Measurements from ENCODE around the gene BRD3OS. TPM values are rescaled to one million over a fixed set of nuclear protein-coding genes. Genes with fewer than 3 reads are reported as not detected.
"Not testable (repeated sequence)": the region's sequence is repeated elsewhere in the genome, so short reads cannot be mapped to it uniquely, and the experiment has no call there.

Gene BRD3OS
- total RNA-seq, 2 experiments from 2014 or later = 15.1 to 18.0 TPM

DNA sequence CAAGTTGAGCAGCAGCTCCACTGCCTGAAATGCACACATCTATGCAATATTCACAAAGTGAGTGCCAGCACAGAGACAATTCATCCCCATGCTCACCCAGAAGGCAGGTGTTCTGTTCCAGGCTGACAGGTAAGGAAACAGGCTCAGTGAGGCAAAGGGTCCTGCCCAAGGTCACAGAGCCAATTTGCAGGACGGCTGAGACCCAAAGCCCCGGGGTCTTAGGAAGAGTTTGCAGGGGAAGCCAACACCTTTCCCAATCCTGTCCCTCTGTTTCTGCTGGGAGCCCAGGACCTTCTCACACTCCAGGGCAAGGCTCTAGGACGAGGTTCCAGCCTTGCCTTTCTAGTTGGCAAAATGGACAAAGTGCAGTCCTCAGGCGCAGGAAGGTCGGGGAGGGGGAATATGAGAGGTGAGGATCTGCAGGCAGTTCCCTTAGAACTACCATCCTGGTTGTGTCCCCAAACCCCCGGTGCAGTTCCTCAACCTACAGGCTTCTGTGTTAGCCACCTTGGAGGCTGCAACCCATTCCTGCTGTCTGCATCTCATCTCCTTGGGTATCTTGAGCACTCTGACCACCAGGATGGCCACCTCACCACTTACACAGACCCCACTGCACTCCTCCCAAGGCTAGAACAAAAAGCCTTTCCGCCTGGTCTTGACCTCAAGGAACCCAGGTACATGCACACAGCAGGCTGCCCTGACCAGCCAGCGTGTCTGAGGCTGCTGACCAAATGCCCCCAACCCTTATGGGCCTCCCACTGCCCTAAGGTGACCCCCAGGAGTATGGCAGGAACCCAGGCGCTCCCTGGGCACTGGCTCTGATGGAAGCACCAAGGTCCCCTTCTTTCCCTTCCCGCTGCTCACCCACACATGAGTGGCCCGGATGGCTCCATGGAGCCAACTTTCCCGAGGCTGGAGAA, 44.5 kb downstream of the BRD3OS start:
- Mint-ChIP-seq H3K36me3 (ENCODE audit: low read depth) (no peaks in the 10 kb centered on the region), H3K27ac (no peak overlapping the region)

DNA sequence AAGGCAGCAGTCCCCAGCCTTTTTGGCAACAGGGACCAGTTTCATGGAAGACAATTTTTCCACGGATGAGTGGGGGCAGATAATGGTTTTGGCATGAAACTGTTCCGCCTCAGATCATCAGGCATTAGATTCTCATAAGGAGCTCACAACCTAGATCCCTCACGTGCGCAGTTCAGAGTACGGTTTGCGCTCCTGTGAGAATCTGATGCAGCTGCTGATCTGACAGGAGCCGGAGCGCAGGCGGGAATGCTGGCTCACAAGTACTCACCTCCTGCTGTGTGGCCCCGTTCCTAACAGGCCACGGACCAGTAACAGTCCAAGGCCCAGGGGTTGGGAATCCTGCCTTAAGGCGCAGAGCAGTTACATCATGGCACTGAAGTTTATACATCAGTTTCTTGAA, 45.9 kb downstream of the BRD3OS start:
- H3K36me3 Mint-ChIP-seq (ENCODE audit: low read depth) = no peaks in the 10 kb centered on the region
- no peaks in the 10 kb centered on the region for H3K9me3 Mint-ChIP-seq (ENCODE audit: low read depth)
- intact Hi-C loops (cut with DNase I, micrococcal nuclease) = no loop called here
- ATAC-seq = no peak
- peaks cover 8% of the 10 kb centered on the region for H3K4me1 Mint-ChIP-seq
- ChIA-PET CTCF (no interaction called here), POLR2A (no interaction called here)
- H3K27ac Mint-ChIP-seq = no peak overlapping the region
- peaks cover 17% of the 10 kb centered on the region for H3K27me3 Mint-ChIP-seq
- no peak overlapping the region for H3K4me3 Mint-ChIP-seq
- DNase-seq = no peak

More for the DNA sequence above, 44.5 kb downstream of the BRD3OS start:
- ChIA-PET CTCF (interaction anchor here (0.8 to 1.2 kb wide), 2 partner anchors 94 to 1039 kb away, joined by 3 read pairs; partner anchors contain the start of gene GTF3C5), POLR2A (no interaction called here)
- no peak for ATAC-seq
- intact Hi-C loops (cut with DNase I, micrococcal nuclease) = loop anchor here (1.0 to 10.0 kb wide), 17 partner anchors 66 to 1838 kb away; partner anchors contain the start of genes CACFD1 (in 1 of the 2), CAMSAP1 (in 1 of the 2), MED22 (in 1 of the 2) and MRPS2 (in 1 of the 2)
- H3K4me3 Mint-ChIP-seq = peak overlapping the region; percentile 75
- no peaks in the 10 kb centered on the region for H3K9me3 Mint-ChIP-seq (ENCODE audit: low read depth)
- peaks cover 21% of the 10 kb centered on the region for H3K4me1 Mint-ChIP-seq
- no peak for DNase-seq
- H3K27me3 Mint-ChIP-seq = peaks cover 17% of the 10 kb centered on the region

DNA sequence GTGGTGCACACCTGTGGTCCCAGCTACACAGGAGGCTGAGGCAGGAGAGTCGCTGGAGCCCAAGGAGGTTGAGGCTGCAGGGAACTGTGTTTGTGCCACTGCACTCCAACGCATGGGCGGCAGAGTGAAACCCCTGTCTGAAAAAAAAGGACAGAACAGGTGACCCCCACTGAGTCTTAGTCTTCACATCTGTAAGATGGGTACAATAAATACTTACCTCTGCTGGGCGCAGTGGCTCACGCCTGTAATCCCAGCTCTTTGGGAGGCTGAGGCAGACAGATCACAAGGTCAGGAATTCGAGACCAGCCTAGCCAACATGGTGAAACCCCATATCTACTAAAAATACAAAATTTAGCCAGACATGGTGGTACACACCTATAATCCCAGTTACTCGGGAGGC, 47.4 kb downstream of the BRD3OS start:
- intact Hi-C loops (cut with DNase I, micrococcal nuclease); H3K4me3 Mint-ChIP-seq; CTCF ChIA-PET; DNase-seq; ATAC-seq; H3K27ac Mint-ChIP-seq; H3K4me1 Mint-ChIP-seq; H3K9me3 Mint-ChIP-seq (ENCODE audit: low read depth); H3K36me3 Mint-ChIP-seq (ENCODE audit: low read depth): not testable (repeated sequence)
- POLR2A ChIA-PET = interaction anchor here (0.6 to 0.7 kb wide), 3 partner anchors 33 to 429 kb away, joined by 3 to 4 read pairs (median 3); no protein-coding TSS in a partner anchor
- peaks cover 17% of the 10 kb centered on the region for H3K27me3 Mint-ChIP-seq

DNA sequence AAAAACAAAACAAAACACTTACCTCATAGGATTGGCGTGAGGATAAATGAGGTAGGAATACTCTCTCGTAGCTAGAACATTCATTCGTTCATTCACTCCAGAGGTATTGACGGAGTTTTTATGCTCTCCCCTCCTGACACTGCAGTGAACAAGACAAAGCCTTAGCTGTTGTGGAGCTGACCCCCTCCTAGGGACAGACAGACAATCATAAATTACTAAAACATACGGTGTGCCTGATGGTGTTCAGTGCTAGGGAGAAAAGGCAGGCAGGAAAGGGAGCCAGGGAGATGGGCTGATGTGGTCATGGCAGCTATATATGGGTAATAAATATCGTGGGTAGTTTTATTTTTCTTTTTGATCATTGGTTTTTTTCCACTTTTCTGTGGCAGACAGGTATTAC, 48.2 kb downstream of the BRD3OS start:
- Mint-ChIP-seq H3K36me3 (ENCODE audit: low read depth) (peaks cover 2% of the 10 kb centered on the region), H3K27ac (no peak overlapping the region), H3K4me3 (no peak overlapping the region), H3K27me3 (peaks cover 17% of the 10 kb centered on the region), H3K9me3 (ENCODE audit: low read depth) (peaks cover 7% of the 10 kb centered on the region), H3K4me1 (peaks cover 7% of the 10 kb centered on the region)
- intact Hi-C loops (cut with DNase I, micrococcal nuclease) = no loop called here
- DNase-seq = no peak
- ATAC-seq = no peak
- POLR2A ChIA-PET = no interaction called here
- CTCF ChIA-PET = no interaction called here

DNA sequence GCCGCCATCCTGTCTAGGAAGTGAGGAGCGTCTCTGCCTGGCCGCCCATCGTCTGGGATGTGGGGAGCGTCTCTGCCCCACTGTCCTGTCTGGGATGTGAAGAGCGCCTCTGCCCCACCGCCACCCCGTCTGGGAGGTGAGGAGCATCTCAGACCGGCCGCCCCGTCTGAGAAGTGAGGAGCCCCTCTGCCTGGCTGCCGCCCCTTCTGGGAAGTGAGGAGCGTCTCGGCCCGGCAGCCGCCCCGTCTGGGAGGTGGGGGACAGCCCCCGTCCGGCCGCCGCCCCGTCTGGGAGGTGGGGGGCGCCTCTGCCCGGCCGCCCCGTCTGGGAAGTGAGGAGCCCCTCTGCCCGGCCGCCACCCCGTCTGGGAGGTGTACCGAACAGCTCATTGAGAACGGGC, 50.4 kb downstream of the BRD3OS start:
- CTCF ChIA-PET; ATAC-seq; POLR2A ChIA-PET; H3K4me1 Mint-ChIP-seq; DNase-seq; H3K36me3 Mint-ChIP-seq (ENCODE audit: low read depth); intact Hi-C loops (cut with DNase I, micrococcal nuclease); H3K27ac Mint-ChIP-seq; H3K4me3 Mint-ChIP-seq: not testable (repeated sequence)
- Mint-ChIP-seq H3K27me3 (peaks cover 15% of the 10 kb centered on the region), H3K9me3 (ENCODE audit: low read depth) (peaks cover 11% of the 10 kb centered on the region)

DNA sequence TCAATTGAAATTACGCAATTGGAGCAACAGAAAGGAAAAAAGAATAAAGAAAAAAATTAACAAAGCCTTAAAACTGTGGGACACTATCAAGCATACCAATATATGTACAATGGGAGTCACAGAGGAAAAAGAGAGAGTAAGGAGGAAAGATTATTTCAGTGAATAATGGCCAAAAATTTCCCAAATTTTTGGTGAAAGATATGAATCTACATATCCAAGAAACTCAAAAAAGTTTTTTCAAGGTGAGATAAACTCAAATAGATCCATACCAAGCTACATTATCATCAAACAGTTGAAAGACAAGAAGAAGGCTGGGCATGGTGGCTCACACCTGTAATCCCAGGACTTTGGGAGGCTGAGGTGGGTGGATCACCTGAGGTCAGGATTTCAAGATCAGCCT, 51.4 kb downstream of the BRD3OS start:
- Mint-ChIP-seq H3K36me3 (ENCODE audit: low read depth) (peaks cover 2% of the 10 kb centered on the region), H3K9me3 (ENCODE audit: low read depth) (peaks cover 11% of the 10 kb centered on the region), H3K27me3 (peaks cover 13% of the 10 kb centered on the region), H3K4me1 (no peaks in the 10 kb centered on the region), H3K4me3 (no peak overlapping the region), H3K27ac (no peak overlapping the region)
- no peak for ATAC-seq
- DNase-seq = no peak
- ChIA-PET POLR2A (no interaction called here), CTCF (no interaction called here)
- intact Hi-C loops (cut with DNase I, micrococcal nuclease) = no loop called here

Other genes starting within 250 kb of the BRD3OS start
- gene VAV2, start 33.2 kb upstream of the BRD3OS start, total RNA-seq = 1 to 10 TPM; 5.1 to 6.5 TPM
- gene BRD3, start 42.5 kb downstream of the BRD3OS start, total RNA-seq = 10 to 100 TPM; 33.8 to 39.2 TPM
- 10 to 100 TPM; 51.4 to 59.2 TPM for gene WDR5, start 110.6 kb downstream of the BRD3OS start, total RNA-seq
- gene RNU6ATAC, start 139.1 kb downstream of the BRD3OS start, total RNA-seq = 10 to 100 TPM in 1 of 2 experiments, not detected in 1; 45.7 TPM

Data from activated CD4-positive, alpha-beta T cell treated with anti-CD3 and anti-CD28 coated beads for 36 hours (primary cell).